ENCODE results near the gene GLRB. TPM values are rescaled to one million over a fixed set of nuclear protein-coding genes. Genes with fewer than 3 reads are reported as not detected.
"Not testable (repeated sequence)": the region's sequence is repeated elsewhere in the genome, so short reads cannot be mapped to it uniquely, and the experiment has no call there.

Gene GLRB
- total and polyA plus RNA-seq, 2 experiments from 2014 or later, result 3.3 to 4.8 TPM

DNA sequence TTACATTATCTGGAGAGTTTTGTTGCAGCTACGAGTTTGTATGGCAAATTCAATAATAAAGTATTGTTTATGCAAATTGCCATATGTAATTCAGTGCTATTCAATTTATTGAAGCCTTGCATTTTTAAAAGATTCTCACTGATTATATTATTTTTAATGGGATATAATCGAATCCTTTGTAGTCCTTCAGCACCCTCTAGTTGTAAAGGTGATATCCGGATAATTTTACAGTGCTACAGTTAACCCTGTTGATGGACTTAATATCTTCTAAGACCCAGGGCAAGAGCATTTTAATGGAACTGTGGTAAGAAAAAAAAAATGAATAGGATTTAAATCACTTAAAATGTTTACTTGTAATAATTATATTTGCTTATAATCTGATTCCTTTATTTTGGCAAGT, 96.1 kb downstream of the GLRB start:
- WGBS (ENCODE audit: low lambda C conversion rate, missing lambda C conversion rate), result 51% methylated on average over 3 of the region's 3 CpGs
- H3K9me3 ChIP-seq (ENCODE audit: low read depth), result no peaks in the 10 kb centered on the region
- no peaks in the 10 kb centered on the region for H3K27me3 ChIP-seq
- H3K36me3 ChIP-seq (replicated peaks; ENCODE audit: insufficient read depth, low read depth), result no peaks in the 10 kb centered on the region
- no peak overlapping the region for H2AFZ ChIP-seq
- no peaks in the 10 kb centered on the region for H3K4me1 ChIP-seq (ENCODE audit: insufficient read depth)
- no peak overlapping the region for H3K4me2 ChIP-seq
- no peak for TF ChIP-seq EZH2phosphoT487 (IDR thresholded peaks at IDR 0.05; ENCODE audit: low read depth, severe bottlenecking, unreplicated experiment)
- TF ChIP-seq, protein P1, sequence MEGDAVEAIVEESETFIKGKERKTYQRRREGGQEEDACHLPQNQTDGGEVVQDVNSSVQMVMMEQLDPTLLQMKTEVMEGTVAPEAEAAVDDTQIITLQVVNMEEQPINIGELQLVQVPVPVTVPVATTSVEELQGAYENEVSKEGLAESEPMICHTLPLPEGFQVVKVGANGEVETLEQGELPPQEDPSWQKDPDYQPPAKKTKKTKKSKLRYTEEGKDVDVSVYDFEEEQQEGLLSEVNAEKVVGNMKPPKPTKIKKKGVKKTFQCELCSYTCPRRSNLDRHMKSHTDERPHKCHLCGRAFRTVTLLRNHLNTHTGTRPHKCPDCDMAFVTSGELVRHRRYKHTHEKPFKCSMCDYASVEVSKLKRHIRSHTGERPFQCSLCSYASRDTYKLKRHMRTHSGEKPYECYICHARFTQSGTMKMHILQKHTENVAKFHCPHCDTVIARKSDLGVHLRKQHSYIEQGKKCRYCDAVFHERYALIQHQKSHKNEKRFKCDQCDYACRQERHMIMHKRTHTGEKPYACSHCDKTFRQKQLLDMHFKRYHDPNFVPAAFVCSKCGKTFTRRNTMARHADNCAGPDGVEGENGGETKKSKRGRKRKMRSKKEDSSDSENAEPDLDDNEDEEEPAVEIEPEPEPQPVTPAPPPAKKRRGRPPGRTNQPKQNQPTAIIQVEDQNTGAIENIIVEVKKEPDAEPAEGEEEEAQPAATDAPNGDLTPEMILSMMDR (IDR thresholded peaks at IDR 0.05; ENCODE audit: poor library complexity), result peak; percentile 22
- H3K79me2 ChIP-seq, result no peaks in the 10 kb centered on the region
- no peak overlapping the region for H3K4me3 ChIP-seq
- no peaks in the 10 kb centered on the region for H4K20me1 ChIP-seq (ENCODE audit: insufficient read depth, poor library complexity, severe bottlenecking)
- no peaks in the 10 kb centered on the region for H3K9me2 ChIP-seq (replicated peaks; ENCODE audit: insufficient read depth)
- no peak overlapping the region for H3K27ac ChIP-seq
- no peak for DNase-seq (ENCODE audit: low spot score)

DNA sequence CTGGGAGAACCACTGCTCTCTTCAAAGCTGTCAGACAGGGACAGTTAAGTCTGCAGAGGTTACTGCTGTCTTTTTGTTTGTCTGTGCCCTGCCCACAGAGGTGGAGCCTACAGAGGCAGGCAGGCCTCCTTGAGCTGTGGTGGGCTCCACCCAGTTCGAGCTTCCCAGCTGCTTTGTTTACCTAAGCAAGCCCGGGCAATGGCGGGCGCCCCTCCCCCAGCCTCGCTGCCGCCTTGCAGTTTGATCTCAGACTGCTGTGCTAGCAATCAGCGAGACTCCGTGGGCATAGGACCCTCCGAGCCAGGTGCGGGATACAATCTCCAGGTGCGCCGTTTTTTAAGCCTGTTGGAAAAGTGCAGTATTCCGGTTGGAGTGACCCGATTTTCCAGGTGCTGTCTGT, 104.3 kb downstream of the GLRB start:
- H3K79me2 ChIP-seq; DNase-seq (ENCODE audit: low spot score); H3K27ac ChIP-seq; H4K20me1 ChIP-seq (ENCODE audit: insufficient read depth, poor library complexity, severe bottlenecking); H3K36me3 ChIP-seq (replicated peaks; ENCODE audit: insufficient read depth, low read depth); H3K4me3 ChIP-seq; H3K4me2 ChIP-seq; H2AFZ ChIP-seq; H3K9me2 ChIP-seq (replicated peaks; ENCODE audit: insufficient read depth); H3K4me1 ChIP-seq (ENCODE audit: insufficient read depth); H3K9me3 ChIP-seq (ENCODE audit: low read depth); H3K27me3 ChIP-seq: not testable (repeated sequence)
- WGBS (ENCODE audit: low lambda C conversion rate, missing lambda C conversion rate), result 89% methylated on average over 14 of the region's 14 CpGs

DNA sequence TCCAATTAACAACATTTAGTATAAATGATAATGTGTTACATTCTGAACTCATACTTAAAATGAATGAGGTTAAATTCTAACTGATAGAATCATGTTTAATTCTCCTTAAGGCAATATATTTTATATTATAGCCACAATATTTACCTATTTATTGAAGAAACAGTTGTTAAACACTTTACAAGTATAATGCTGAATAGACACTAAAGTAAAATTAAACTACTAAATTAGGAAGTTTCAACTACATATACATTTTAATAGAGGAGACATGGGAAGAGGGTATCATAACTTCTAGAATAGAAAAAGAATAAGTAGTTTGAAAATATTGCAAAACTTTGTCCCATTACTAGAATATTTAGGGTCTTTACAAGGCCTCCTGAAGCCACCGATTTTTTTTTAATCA, 108.3 kb downstream of the GLRB start:
- TF ChIP-seq, protein P1 (IDR thresholded peaks at IDR 0.05; ENCODE audit: poor library complexity), result no peak
- no peak for TF ChIP-seq EZH2phosphoT487 (IDR thresholded peaks at IDR 0.05; ENCODE audit: low read depth, severe bottlenecking, unreplicated experiment)
- no peak for TF ChIP-seq EZH2 (IDR thresholded peaks at IDR 0.05; ENCODE audit: borderline replicate concordance)
- no peak overlapping the region for H2AFZ ChIP-seq
- no peaks in the 10 kb centered on the region for H4K20me1 ChIP-seq (ENCODE audit: insufficient read depth, poor library complexity, severe bottlenecking)
- H3K9me2 ChIP-seq (replicated peaks; ENCODE audit: insufficient read depth), result no peaks in the 10 kb centered on the region
- H3K27ac ChIP-seq, result no peak overlapping the region
- no peaks in the 10 kb centered on the region for H3K9me3 ChIP-seq (ENCODE audit: low read depth)
- no peak overlapping the region for H3K4me3 ChIP-seq
- H3K36me3 ChIP-seq (replicated peaks; ENCODE audit: insufficient read depth, low read depth), result no peaks in the 10 kb centered on the region
- 94% methylated on average over 1 of the region's 1 CpG for WGBS (ENCODE audit: low lambda C conversion rate, missing lambda C conversion rate)
- no peak overlapping the region for H3K4me2 ChIP-seq
- H3K4me1 ChIP-seq (ENCODE audit: insufficient read depth), result no peaks in the 10 kb centered on the region
- H3K79me2 ChIP-seq, result no peaks in the 10 kb centered on the region
- no peak for DNase-seq (ENCODE audit: low spot score)
- H3K27me3 ChIP-seq, result no peaks in the 10 kb centered on the region

DNA sequence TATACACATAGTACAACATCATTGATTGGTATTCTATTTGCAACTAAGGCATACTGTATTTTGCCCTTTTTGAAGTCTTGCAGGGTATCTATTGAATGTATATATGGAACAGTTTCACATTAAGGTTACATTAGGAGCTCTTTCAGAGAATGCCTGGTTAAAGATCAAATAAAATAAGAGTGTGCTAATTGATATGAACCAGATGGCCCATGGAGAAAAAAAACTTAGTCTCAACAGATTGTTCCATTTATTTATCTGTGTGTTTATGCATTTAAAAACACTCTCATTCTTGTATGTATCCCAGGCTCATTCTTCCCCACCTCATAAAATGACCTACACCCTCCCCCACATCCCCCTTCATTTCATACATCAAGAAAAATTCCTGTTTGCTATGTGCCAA, 109.4 kb downstream of the GLRB start:
- Histone ChIP-seq H3K4me2 (no peak overlapping the region), H3K4me3 (no peak overlapping the region), H3K27ac (peak overlapping the region; percentile 19), H3K9me3 (ENCODE audit: low read depth) (no peaks in the 10 kb centered on the region), H3K4me1 (ENCODE audit: insufficient read depth) (no peaks in the 10 kb centered on the region), H4K20me1 (ENCODE audit: insufficient read depth, poor library complexity, severe bottlenecking) (no peaks in the 10 kb centered on the region), H3K36me3 (replicated peaks; ENCODE audit: insufficient read depth, low read depth) (no peaks in the 10 kb centered on the region), H2AFZ (no peak overlapping the region), H3K27me3 (no peaks in the 10 kb centered on the region), H3K79me2 (no peaks in the 10 kb centered on the region), H3K9me2 (replicated peaks; ENCODE audit: insufficient read depth) (no peaks in the 10 kb centered on the region)
- DNase-seq (ENCODE audit: low spot score), result no peak
- TF ChIP-seq EZH2phosphoT487 (IDR thresholded peaks at IDR 0.05; ENCODE audit: low read depth, severe bottlenecking, unreplicated experiment), result no peak
- TF ChIP-seq, protein P1 (IDR thresholded peaks at IDR 0.05; ENCODE audit: poor library complexity), result no peak
- TF ChIP-seq EZH2 (IDR thresholded peaks at IDR 0.05; ENCODE audit: borderline replicate concordance), result no peak

Data from hepatocyte (in vitro differentiated cells).